Prostate gland (tissue), 2 donors: ENCODE results near the gene ALG12.

Experiments
- CTCF ChIP-seq, 4 experiments: fragments of 200-600 bp in 2 of 4; fragments of 450-650 bp in 2 of 4; sonication (generic) in 2 of 4; IDR thresholded peaks; 1 replicate in 3 of 4; 2 replicates in 1 of 4; pipeline ENCODE4 v1.5.1; 2016 to 2019; ENCODE audit warnings: antibody characterized with exemption in 4 of 4, mild to moderate bottlenecking in 2 of 4, moderate library complexity in 2 of 4
- POLR2A ChIP-seq: fragments of 450-650 bp; IDR thresholded peaks from one replicate; pipeline ENCODE4 v1.6.1; 2016; ENCODE audit warnings: antibody characterized with exemption, mild to moderate bottlenecking
- POLR2AphosphoS5 ChIP-seq: sonication (generic); formaldehyde crosslinking; IDR thresholded peaks from one replicate; pipeline ENCODE4 v1.6.1; 2017; ENCODE audit warnings: antibody characterized with exemption

- no peak for TF ChIP-seq CTCF (IDR thresholded peaks at IDR 0.05)
- no peak for TF ChIP-seq POLR2AphosphoS5
- TF ChIP-seq POLR2A = no peak
Measured at GRCh38 chr22:49922484-49922883, 4.2 kb upstream of the ALG12 start.
